ENCODE measurements around the gene RYR3.

Gene RYR3

DNA sequence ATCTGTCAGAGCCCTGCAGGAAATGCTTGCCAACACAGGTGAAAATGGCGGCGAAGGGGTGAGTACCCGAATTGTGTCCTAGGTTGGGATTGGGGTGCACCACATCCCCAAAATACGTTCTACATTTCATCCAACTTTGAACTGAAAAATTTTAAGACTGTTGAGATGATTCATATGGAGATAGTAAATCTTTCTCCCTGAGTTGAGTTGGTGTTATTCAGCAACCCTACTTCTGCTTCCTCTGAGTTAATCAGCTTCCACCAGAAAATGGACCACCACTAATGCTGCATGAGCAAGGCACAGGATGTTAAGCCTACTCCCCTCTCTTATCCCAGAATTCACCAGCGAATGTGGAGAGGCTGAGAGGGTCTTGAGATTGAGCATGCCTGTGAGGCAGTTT lies 192.9 kb downstream of the RYR3 start:
- peaks cover 0 to 2% of the 10 kb centered on the region in 2 donors for H3K36me3 ChIP-seq (ENCODE audit: control insufficient read depth in 2 of 2, insufficient read depth in 2 of 2, low read length in 2 of 2)
- H3K9ac ChIP-seq (ENCODE audit: low read length in 2 of 2), result no peak overlapping the region
- H3K27ac ChIP-seq (ENCODE audit: low read length), result no peak overlapping the region
- no peaks in the 10 kb centered on the region for H3K9me3 ChIP-seq (ENCODE audit: control insufficient read depth in 2 of 2, low read length in 2 of 2)
- H3K27me3 ChIP-seq (ENCODE audit: control insufficient read depth in 1 of 2, insufficient read depth in 2 of 2, low read length in 2 of 2), result no peaks in the 10 kb centered on the region
- H3K4me3 ChIP-seq (ENCODE audit: low read length in 2 of 2), result no peak overlapping the region
- no peaks in the 10 kb centered on the region for H3K4me1 ChIP-seq (ENCODE audit: control insufficient read depth, insufficient read depth, low read length)

DNA sequence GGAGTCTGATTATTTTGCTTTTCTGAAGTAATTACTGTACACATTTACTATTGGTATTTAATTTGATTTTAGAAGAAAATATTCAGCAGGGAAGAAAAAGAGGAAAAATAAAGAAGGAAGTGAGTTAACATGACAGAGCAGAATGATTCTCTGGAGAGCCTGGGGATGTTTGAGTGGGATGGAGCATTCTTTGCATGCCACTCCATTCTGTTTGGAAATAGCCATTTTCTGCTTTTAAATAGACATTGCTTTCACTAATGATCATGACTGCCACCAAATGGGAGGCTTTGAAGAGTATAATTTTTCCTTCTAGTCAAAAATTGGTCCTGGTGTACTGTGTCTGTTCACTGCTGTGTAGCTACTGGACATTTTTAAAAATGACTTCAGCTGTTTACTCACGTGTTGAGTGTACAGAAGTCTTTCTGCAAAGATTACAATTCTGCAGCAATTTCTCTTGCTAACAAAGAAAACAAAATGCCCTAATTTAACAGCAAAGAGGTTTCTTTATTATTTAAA lies 196.1 kb downstream of the RYR3 start:
- Histone ChIP-seq H3K4me1 (ENCODE audit: control insufficient read depth, insufficient read depth, low read length) (no peaks in the 10 kb centered on the region), H3K4me3 (ENCODE audit: low read length in 2 of 2) (no peak overlapping the region), H3K9ac (ENCODE audit: low read length in 2 of 2) (no peak overlapping the region), H3K27ac (ENCODE audit: low read length) (no peak overlapping the region), H3K36me3 (ENCODE audit: control insufficient read depth in 2 of 2, insufficient read depth in 2 of 2, low read length in 2 of 2) (peaks cover 0 to 2% of the 10 kb centered on the region in 2 donors), H3K9me3 (ENCODE audit: control insufficient read depth in 2 of 2, low read length in 2 of 2) (no peaks in the 10 kb centered on the region), H3K27me3 (ENCODE audit: control insufficient read depth in 1 of 2, insufficient read depth in 2 of 2, low read length in 2 of 2) (no peaks in the 10 kb centered on the region)

GRCh38 chr15:33508703-33509102 lies 197.9 kb downstream of the RYR3 start:
- Histone ChIP-seq H3K27ac (ENCODE audit: low read length) (no peak overlapping the region), H3K4me1 (ENCODE audit: control insufficient read depth, insufficient read depth, low read length) (no peaks in the 10 kb centered on the region), H3K27me3 (ENCODE audit: control insufficient read depth in 1 of 2, insufficient read depth in 2 of 2, low read length in 2 of 2) (no peaks in the 10 kb centered on the region), H3K4me3 (ENCODE audit: low read length in 2 of 2) (no peak overlapping the region), H3K9ac (ENCODE audit: low read length in 2 of 2) (no peak overlapping the region), H3K36me3 (ENCODE audit: control insufficient read depth in 2 of 2, insufficient read depth in 2 of 2, low read length in 2 of 2) (peaks cover 0 to 2% of the 10 kb centered on the region in 2 donors), H3K9me3 (ENCODE audit: control insufficient read depth in 2 of 2, low read length in 2 of 2) (no peaks in the 10 kb centered on the region)

- no peak overlapping the region for H3K4me3 ChIP-seq (ENCODE audit: low read length in 2 of 2)
- no peaks in the 10 kb centered on the region for H3K36me3 ChIP-seq (ENCODE audit: control insufficient read depth in 2 of 2, insufficient read depth in 2 of 2, low read length in 2 of 2)
- H3K4me1 ChIP-seq (ENCODE audit: control insufficient read depth, insufficient read depth, low read length), result no peaks in the 10 kb centered on the region
- H3K9me3 ChIP-seq (ENCODE audit: control insufficient read depth in 2 of 2, low read length in 2 of 2), result no peaks in the 10 kb centered on the region
- no peak overlapping the region for H3K27ac ChIP-seq (ENCODE audit: low read length)
- H3K9ac ChIP-seq (ENCODE audit: low read length in 2 of 2), result no peak overlapping the region
- H3K27me3 ChIP-seq (ENCODE audit: control insufficient read depth in 1 of 2, insufficient read depth in 2 of 2, low read length in 2 of 2), result no peaks in the 10 kb centered on the region
Measured at GRCh38 chr15:33515121-33515520, 204.4 kb downstream of the RYR3 start.

GRCh38 chr15:33516563-33516962 lies 205.8 kb downstream of the RYR3 start:
- H3K36me3 ChIP-seq (ENCODE audit: control insufficient read depth in 2 of 2, insufficient read depth in 2 of 2, low read length in 2 of 2), result no peaks in the 10 kb centered on the region
- H3K4me3 ChIP-seq (ENCODE audit: low read length in 2 of 2), result no peak overlapping the region
- H3K9me3 ChIP-seq (ENCODE audit: control insufficient read depth in 2 of 2, low read length in 2 of 2), result no peaks in the 10 kb centered on the region
- H3K4me1 ChIP-seq (ENCODE audit: control insufficient read depth, insufficient read depth, low read length), result no peaks in the 10 kb centered on the region
- no peak overlapping the region for H3K9ac ChIP-seq (ENCODE audit: low read length in 2 of 2)
- no peak overlapping the region for H3K27ac ChIP-seq (ENCODE audit: low read length)
- H3K27me3 ChIP-seq (ENCODE audit: control insufficient read depth in 1 of 2, insufficient read depth in 2 of 2, low read length in 2 of 2), result no peaks in the 10 kb centered on the region

DNA sequence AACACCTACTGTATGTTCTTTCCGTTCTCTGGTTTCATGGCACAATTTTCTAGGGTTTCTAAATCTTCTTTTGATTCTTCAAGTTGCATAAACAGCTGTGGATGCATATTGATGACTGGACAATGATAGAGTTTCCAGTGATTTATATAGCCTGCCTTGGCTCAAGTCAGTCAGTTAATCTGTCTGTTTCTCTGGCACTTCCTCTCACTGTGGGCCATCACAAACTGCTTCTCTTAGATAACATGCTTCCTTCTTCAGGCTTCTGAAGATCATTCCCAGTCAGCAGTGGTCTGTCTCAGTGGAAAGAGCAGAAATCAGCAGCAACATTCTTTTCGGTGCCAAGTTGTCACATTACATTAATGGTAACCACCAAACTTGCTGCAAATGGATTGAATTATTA lies 207.2 kb downstream of the RYR3 start:
- Histone ChIP-seq H3K27ac (ENCODE audit: low read length) (no peak overlapping the region), H3K9me3 (ENCODE audit: control insufficient read depth in 2 of 2, low read length in 2 of 2) (no peaks in the 10 kb centered on the region), H3K4me1 (ENCODE audit: control insufficient read depth, insufficient read depth, low read length) (no peaks in the 10 kb centered on the region), H3K9ac (ENCODE audit: low read length in 2 of 2) (no peak overlapping the region), H3K4me3 (ENCODE audit: low read length in 2 of 2) (no peak overlapping the region), H3K27me3 (ENCODE audit: control insufficient read depth in 1 of 2, insufficient read depth in 2 of 2, low read length in 2 of 2) (no peaks in the 10 kb centered on the region), H3K36me3 (ENCODE audit: control insufficient read depth in 2 of 2, insufficient read depth in 2 of 2, low read length in 2 of 2) (no peaks in the 10 kb centered on the region)

- no peaks in the 10 kb centered on the region for H3K9me3 ChIP-seq (ENCODE audit: control insufficient read depth in 2 of 2, low read length in 2 of 2)
- no peaks in the 10 kb centered on the region for H3K4me1 ChIP-seq (ENCODE audit: control insufficient read depth, insufficient read depth, low read length)
- no peaks in the 10 kb centered on the region for H3K27me3 ChIP-seq (ENCODE audit: control insufficient read depth in 1 of 2, insufficient read depth in 2 of 2, low read length in 2 of 2)
- no peak overlapping the region for H3K9ac ChIP-seq (ENCODE audit: low read length in 2 of 2)
- H3K36me3 ChIP-seq (ENCODE audit: control insufficient read depth in 2 of 2, insufficient read depth in 2 of 2, low read length in 2 of 2), result no peaks in the 10 kb centered on the region
- H3K27ac ChIP-seq (ENCODE audit: low read length), result no peak overlapping the region
- H3K4me3 ChIP-seq (ENCODE audit: low read length in 2 of 2), result no peak overlapping the region
Measured at GRCh38 chr15:33518421-33518820, 207.7 kb downstream of the RYR3 start.

- no peak overlapping the region for H3K9ac ChIP-seq (ENCODE audit: low read length in 2 of 2)
- no peak overlapping the region for H3K27ac ChIP-seq (ENCODE audit: low read length)
- H3K27me3 ChIP-seq (ENCODE audit: control insufficient read depth in 1 of 2, insufficient read depth in 2 of 2, low read length in 2 of 2), result no peaks in the 10 kb centered on the region
- H3K4me3 ChIP-seq (ENCODE audit: low read length in 2 of 2), result no peak overlapping the region
- H3K9me3 ChIP-seq (ENCODE audit: control insufficient read depth in 2 of 2, low read length in 2 of 2), result no peaks in the 10 kb centered on the region
- no peaks in the 10 kb centered on the region for H3K36me3 ChIP-seq (ENCODE audit: control insufficient read depth in 2 of 2, insufficient read depth in 2 of 2, low read length in 2 of 2)
- no peaks in the 10 kb centered on the region for H3K4me1 ChIP-seq (ENCODE audit: control insufficient read depth, insufficient read depth, low read length)
Measured at GRCh38 chr15:33524274-33524673, 213.5 kb downstream of the RYR3 start.

- H3K9ac ChIP-seq (ENCODE audit: low read length in 2 of 2), result no peak overlapping the region
- no peaks in the 10 kb centered on the region for H3K36me3 ChIP-seq (ENCODE audit: control insufficient read depth in 2 of 2, insufficient read depth in 2 of 2, low read length in 2 of 2)
- H3K9me3 ChIP-seq (ENCODE audit: control insufficient read depth in 2 of 2, low read length in 2 of 2), result no peaks in the 10 kb centered on the region
- H3K27me3 ChIP-seq (ENCODE audit: control insufficient read depth in 1 of 2, insufficient read depth in 2 of 2, low read length in 2 of 2), result no peaks in the 10 kb centered on the region
- H3K4me1 ChIP-seq (ENCODE audit: control insufficient read depth, insufficient read depth, low read length), result no peaks in the 10 kb centered on the region
- H3K4me3 ChIP-seq (ENCODE audit: low read length in 2 of 2), result no peak overlapping the region
- no peak overlapping the region for H3K27ac ChIP-seq (ENCODE audit: low read length)
Measured at GRCh38 chr15:33526532-33526931, 215.8 kb downstream of the RYR3 start.

- no peak overlapping the region for H3K9ac ChIP-seq (ENCODE audit: low read length in 2 of 2)
- no peaks in the 10 kb centered on the region for H3K9me3 ChIP-seq (ENCODE audit: control insufficient read depth in 2 of 2, low read length in 2 of 2)
- no peaks in the 10 kb centered on the region for H3K27me3 ChIP-seq (ENCODE audit: control insufficient read depth in 1 of 2, insufficient read depth in 2 of 2, low read length in 2 of 2)
- no peaks in the 10 kb centered on the region for H3K4me1 ChIP-seq (ENCODE audit: control insufficient read depth, insufficient read depth, low read length)
- no peak overlapping the region for H3K27ac ChIP-seq (ENCODE audit: low read length)
- H3K4me3 ChIP-seq (ENCODE audit: low read length in 2 of 2), result no peak overlapping the region
- H3K36me3 ChIP-seq (ENCODE audit: control insufficient read depth in 2 of 2, insufficient read depth in 2 of 2, low read length in 2 of 2), result no peaks in the 10 kb centered on the region
Measured at GRCh38 chr15:33533197-33533596, 222.4 kb downstream of the RYR3 start.

GRCh38 chr15:33534642-33535041 lies 223.9 kb downstream of the RYR3 start:
- Histone ChIP-seq H3K9ac (ENCODE audit: low read length in 2 of 2) (no peak overlapping the region), H3K27ac (ENCODE audit: low read length) (no peak overlapping the region), H3K4me1 (ENCODE audit: control insufficient read depth, insufficient read depth, low read length) (no peaks in the 10 kb centered on the region), H3K27me3 (ENCODE audit: control insufficient read depth in 1 of 2, insufficient read depth in 2 of 2, low read length in 2 of 2) (no peaks in the 10 kb centered on the region), H3K9me3 (ENCODE audit: control insufficient read depth in 2 of 2, low read length in 2 of 2) (no peaks in the 10 kb centered on the region), H3K36me3 (ENCODE audit: control insufficient read depth in 2 of 2, insufficient read depth in 2 of 2, low read length in 2 of 2) (no peaks in the 10 kb centered on the region), H3K4me3 (ENCODE audit: low read length in 2 of 2) (no peak overlapping the region)

All from stomach smooth muscle (tissue), 2 donors.